Forelimb muscle (tissue), 1 donor: Measurements from ENCODE around the gene SEMA4C. TPM values are rescaled to one million over a fixed set of nuclear protein-coding genes. Genes with fewer than 3 reads are reported as not detected.

Experiments used
- DNase-seq: peaks from one replicate; pipeline ENCODE4 v3.0.0-alpha.2; 2013; ENCODE audit warnings: low read depth
- polyA plus RNA-seq: library from polyadenylated mRNA; unstranded; fragments of 120-200 nt; gene quantifications from one replicate; pipeline ENCODE4 v1.2.1, GENCODE V29; 2013; ENCODE audit not compliant: insufficient read length

Gene SEMA4C
- polyA plus RNA-seq, 1 donor = 30.4 TPM

- no peak for DNase-seq
These were observed 49.9 kb downstream of the SEMA4C start for GRCh38 chr2:96819876-96820511.

DNA sequence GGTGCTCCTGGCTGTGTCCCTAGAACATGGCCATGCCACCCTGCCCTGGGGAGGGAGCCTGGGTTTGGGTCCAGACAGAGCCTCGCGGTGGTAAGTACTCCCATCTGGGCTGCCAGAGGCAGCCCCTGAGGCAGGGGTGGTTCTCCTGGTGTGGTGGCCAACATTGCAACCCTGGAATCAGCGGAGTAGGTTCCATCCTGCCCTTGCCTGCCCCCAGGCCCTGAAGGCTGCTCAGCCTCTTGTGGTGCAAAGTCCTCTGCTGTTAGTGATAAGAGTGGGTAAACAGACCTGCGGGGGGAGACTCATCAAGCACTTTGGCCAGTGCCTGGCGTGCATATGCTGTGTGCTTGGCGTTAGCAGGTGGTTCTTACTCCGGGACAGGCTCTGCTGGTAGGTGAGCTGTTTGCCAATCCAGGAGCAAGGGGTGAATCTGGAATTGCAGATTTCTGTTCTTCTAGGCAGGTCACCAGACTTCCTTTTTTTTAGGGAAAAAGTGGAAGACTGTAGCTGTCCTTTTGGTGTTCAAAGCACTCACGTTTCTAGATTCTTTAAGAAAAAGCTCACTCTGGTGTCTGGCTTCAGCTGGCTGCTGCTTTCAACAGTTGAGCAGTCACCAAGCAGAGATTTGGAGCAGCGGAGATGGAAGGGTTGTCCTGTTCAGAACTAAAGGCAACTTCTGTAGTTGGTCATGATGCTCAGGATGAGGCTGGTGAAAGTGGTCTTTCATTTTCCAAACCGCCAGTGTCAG, 50.6 kb downstream of the SEMA4C start:
- no peak for DNase-seq

DNA sequence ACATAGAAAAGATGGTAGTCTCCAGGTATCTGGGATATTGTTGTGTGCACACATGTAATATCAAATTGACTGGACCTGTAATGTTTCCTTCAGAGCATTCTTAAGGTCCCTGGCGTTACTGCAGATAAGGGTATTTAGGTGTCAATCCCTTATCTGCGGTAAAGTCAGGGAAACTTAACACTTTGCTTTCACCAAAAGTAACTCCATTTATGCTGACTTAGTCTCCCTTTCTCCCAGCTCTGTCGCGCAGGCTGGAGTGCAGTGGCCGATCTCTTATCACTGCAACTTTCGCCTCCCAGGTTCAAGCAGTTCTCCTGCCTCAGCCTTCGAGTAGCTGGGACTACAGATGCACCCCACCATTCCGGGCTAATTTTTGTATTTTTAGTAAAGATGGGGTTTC, 52.0 kb downstream of the SEMA4C start:
- DNase-seq = no peak

DNA sequence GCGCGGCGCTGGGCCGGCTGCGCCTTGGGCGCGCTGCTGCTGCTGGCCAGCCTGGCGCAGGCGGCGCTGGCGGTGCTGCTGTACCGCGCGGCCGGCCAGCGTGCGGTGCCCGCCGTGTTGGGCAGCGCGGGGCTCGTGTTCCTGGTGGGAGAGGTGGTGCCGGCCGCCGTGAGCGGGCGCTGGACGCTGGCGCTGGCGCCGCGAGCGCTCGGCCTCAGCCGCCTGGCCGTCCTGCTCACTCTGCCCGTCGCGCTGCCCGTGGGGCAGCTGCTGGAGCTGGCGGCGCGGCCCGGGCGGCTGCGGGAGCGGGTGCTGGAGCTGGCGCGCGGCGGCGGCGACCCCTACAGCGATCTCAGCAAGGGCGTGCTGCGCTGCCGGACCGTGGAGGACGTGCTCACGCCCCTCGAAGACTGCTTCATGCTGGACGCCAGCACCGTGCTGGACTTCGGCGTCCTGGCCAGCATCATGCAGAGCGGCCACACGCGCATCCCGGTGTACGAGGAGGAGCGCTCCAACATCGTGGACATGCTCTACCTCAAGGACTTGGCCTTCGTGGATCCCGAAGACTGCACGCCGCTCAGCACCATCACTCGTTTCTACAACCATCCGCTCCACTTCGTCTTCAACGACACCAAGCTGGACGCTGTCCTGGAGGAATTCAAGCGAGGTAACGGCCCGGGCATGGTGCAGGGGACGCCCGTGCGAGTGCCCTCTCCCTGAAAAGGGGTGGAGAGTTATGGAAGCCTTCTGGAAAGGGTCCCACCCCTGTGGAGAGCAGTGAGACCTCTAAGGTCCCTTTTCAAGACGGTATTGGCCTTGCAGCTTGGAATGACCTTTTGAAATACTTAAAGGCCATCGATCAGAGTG, 52.8 kb downstream of the SEMA4C start:
- no peak for DNase-seq

- DNase-seq = peak; percentile 59
These were observed 53.6 kb downstream of the SEMA4C start, which contains the start of gene CNNM3 for GRCh38 chr2:96816127-96816835. Gene CNNM3, plus strand, starts transcription at chr2:96816268. Its CDS starts 10 bp downstream, at chr2:96816278.

DNA sequence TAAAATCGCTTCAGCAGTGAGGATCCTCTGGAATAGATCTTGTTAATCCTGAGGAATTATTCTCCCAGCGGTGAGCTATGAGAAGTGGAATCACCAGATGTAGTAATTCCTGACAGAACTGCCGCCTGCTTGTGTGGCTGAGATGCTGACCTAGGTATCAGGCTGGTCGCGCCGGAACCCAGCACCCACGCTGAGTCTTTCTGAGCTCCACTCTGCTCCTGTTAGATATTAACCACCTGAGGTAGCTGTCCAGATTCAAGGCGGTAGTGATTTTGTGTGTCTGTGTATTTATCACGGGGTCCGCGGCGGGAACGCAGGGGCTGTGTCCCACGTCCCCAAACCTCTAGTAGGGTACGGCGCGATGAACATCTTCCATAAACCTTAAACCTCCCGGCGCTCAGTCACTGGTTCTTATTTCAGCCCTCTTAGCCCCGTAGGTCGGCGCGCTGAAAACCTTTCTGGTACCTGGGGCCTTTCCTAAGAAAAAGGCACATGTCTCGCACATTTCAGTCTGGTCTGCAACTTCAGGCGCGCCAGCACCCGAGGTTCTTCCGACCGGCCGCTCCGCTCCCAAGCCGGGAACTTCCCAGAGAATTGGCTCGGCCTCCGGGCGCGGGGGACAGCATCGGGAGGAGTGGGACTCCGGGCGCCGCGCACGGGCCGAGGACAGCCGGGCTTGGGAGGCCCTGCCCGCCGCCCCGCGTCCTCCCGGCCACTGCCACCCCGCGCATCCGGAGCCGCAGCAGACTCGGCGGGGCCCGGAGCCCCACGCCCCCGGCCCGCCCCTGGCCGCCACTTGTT, 54.4 kb downstream of the SEMA4C start:
- no peak for DNase-seq

- DNase-seq = no peak
These were observed 56.2 kb downstream of the SEMA4C start for GRCh38 chr2:96813656-96814055.

DNA sequence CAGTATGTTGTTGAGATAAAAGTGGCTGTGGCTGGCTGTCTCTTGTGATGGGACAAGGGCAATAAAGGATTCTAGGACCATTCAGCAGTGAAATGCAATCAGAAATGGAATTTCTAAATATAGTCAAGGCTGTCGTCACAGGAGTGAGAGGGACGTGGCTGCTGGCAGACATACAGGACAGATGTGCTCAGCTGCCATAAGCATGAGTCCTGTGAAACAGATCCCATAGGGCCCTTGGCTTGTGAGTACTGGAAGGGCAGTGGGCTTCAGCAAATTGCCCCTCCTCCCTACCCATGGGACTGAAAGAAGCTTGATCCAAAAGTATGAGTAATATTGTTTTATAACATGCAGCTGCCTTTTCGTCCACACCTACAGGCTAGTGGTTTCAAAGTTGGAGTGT, 58.0 kb downstream of the SEMA4C start:
- peak; percentile 81 for DNase-seq

DNA sequence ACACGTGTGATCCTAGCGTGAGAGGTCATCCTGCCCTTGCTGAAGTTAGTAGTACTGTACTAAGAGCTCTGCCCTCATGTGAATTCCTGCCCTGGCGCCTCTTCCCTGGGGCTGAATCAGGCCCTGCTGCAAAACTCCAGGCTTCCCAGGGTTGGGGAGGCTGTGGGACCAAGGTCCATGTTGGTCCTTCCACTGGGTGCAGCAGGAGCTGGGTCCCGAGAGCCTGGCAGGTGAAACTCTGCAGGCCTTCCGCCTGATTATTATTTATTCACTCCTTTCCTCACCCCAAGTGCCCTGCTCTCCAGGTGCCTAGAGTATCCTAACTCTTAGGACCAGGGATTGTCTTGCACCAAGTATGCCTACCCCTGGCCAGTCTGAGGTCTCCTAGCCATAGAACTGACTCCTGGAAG, 59.1 kb downstream of the SEMA4C start:
- no peak for DNase-seq

DNA sequence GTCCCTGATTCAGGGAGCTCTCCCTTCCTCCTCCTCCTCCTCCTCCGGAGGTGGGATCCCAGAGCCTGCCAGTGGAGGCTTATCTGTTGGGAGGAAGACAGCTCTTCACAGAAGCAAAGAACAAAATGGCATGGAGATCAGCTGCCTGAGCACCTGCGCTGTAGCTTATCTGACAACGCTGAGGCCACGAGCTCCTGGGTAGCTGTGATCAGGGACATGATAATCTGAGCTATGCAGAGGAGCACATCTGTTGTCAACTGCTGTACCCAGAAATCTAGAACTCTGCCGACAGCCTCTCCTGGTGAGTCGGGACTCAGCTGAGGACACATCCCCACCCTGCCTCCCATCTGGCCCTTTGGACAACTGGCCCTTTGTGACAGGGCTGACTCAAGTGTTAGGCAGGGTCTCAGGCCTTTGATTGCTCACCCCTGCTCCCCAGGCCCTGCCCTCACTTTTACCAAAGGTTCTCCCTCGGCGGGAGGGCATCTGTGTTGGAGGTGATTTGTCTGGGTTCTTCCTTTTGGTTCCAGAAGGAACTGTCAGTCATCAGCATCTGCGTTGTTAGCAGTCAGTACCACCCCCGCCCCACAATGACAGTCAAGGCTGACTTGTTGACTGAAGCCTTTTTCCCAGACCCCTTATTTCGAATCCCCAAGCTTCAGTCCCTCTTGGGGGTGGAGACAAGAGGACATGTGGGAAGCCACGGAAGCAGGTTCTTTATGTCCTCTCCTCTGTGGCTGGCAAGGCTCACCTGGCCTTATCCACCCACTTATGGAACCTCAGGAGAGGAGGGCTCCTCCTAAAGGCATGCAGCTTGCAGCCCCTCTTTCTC, 59.7 kb downstream of the SEMA4C start:
- DNase-seq = no peak

Other genes starting within 250 kb of the SEMA4C start
- gene KANSL3, start 231.8 kb downstream of the SEMA4C start, polyA plus RNA-seq = 32.4 TPM
- gene FER1L5, start 227.3 kb downstream of the SEMA4C start, polyA plus RNA-seq = 3.4 TPM
- gene LMAN2L, start 130.0 kb downstream of the SEMA4C start, polyA plus RNA-seq = 25.4 TPM
- 37.0 TPM for gene CNNM4, start 109.2 kb downstream of the SEMA4C start, polyA plus RNA-seq
- gene CNNM3, start 53.8 kb downstream of the SEMA4C start, polyA plus RNA-seq = 21.6 TPM
- 21.3 TPM for gene ANKRD23, start 26.1 kb downstream of the SEMA4C start, polyA plus RNA-seq
- gene ANKRD39, start 12.1 kb downstream of the SEMA4C start, polyA plus RNA-seq = 7.5 TPM
- gene FAM178B, start 116.5 kb upstream of the SEMA4C start, polyA plus RNA-seq = 1.8 TPM
- gene FAHD2B, start 224.8 kb upstream of the SEMA4C start, polyA plus RNA-seq = 13.8 TPM
- 16.5 TPM for gene ANKRD36, start 243.1 kb upstream of the SEMA4C start, polyA plus RNA-seq